ENCODE measurements around the gene PINLYP.

DNA sequence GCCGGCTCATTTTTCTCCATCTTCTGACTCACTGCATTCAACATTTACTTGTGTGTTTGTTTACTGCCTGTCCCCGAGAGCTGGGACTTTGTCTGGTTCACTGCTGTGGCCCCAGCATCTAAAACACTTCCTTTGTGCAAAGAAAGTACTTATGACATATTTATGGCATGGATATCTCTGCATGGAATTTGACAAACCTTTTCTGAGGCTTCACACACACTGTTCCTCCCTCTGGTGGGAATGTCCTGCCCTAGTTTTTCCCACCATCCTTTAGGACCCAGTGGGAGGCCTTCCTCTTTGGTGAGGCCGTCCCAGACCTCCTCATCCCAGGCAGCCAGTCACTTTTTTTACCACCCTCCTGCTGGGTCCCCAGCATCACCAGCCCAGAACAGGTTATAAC is 34.9 kb downstream of the PINLYP start:
- TF ChIP-seq POLR2A (IDR thresholded peaks at IDR 0.05; ENCODE audit: low read length) (no peak), GATA1 (IDR thresholded peaks at IDR 0.05; ENCODE audit: low read depth, low read length) (no peak)
